HepG2 (cell line): ENCODE data around the gene LIPC. TPM values are rescaled to one million over a fixed set of nuclear protein-coding genes. Genes with fewer than 3 reads are reported as not detected.
A peak's percentile ranks its signal among the peaks of the same experiment; 100 is the strongest.

Source experiments
- ARNTL ChIP-seq: sonication (generic); formaldehyde crosslinking; IDR thresholded peaks from 2 replicates; pipeline ENCODE4 v1.4.0; 2020; ENCODE audit warnings: mild to moderate bottlenecking, missing genetic modification reagents
- ASH2L ChIP-seq: fragments of 300-600, 200-600 bp; sonication (generic); IDR thresholded peaks from 2 replicates; pipeline ENCODE4 v1.7.0; 2017; ENCODE audit warnings: low read depth, mild to moderate bottlenecking, moderate library complexity, mixed read lengths, low read length; ENCODE audit not compliant: insufficient read length
- ETV5 ChIP-seq: IDR thresholded peaks from 2 replicates; pipeline ENCODE4 v1.6.1; 2018; ENCODE audit warnings: missing biosample characterization, missing genetic modification reagents, inconsistent platforms, borderline replicate concordance
- HDAC1 ChIP-seq: sonication (generic); formaldehyde crosslinking; IDR thresholded peaks from 2 replicates; pipeline ENCODE4 v1.5.1; 2020; ENCODE audit warnings: mild to moderate bottlenecking, missing genetic modification reagents
- LRRFIP1 ChIP-seq: sonication (generic); formaldehyde crosslinking; conservative IDR thresholded peaks from 2 replicates; pipeline ENCODE4 v1.4.0; 2020; ENCODE audit warnings: missing genetic modification reagents
- NFKBIZ ChIP-seq: IDR thresholded peaks from 2 replicates; pipeline ENCODE4 v1.6.1; 2018; ENCODE audit warnings: missing genetic modification reagents, missing compliant biosample characterization
- PCBP2 ChIP-seq: fragments of 200-400 bp; formaldehyde crosslinking; optimal IDR thresholded peaks from 2 replicates; pipeline ENCODE3; 2018; ENCODE audit warnings: low read length, low read depth; ENCODE audit not compliant: poor library complexity, severe bottlenecking
- POGZ ChIP-seq: sonication (generic); formaldehyde crosslinking; IDR thresholded peaks from 2 replicates; pipeline ENCODE4 v1.4.0; 2020; ENCODE audit warnings: mild to moderate bottlenecking, missing genetic modification reagents
- SIN3B ChIP-seq: fragments of 150-350 bp; IDR thresholded peaks from 2 replicates; pipeline ENCODE4 v1.6.1; 2014; ENCODE audit warnings: low read length
- TAF1 ChIP-seq: sonication (generic); formaldehyde crosslinking; IDR thresholded peaks from 2 replicates; pipeline ENCODE4 v1.4.0; 2020; ENCODE audit warnings: missing genetic modification reagents
- ZC3H4 ChIP-seq: sonication (generic); formaldehyde crosslinking; IDR thresholded peaks from 2 replicates; pipeline ENCODE4 v1.4.0; 2020; ENCODE audit warnings: missing genetic modification reagents, borderline replicate concordance
- ZFX ChIP-seq: sonication (generic); formaldehyde crosslinking; IDR thresholded peaks from 2 replicates; pipeline ENCODE4 v1.4.0; 2020; ENCODE audit warnings: mild to moderate bottlenecking, low read depth, missing genetic modification reagents, moderate library complexity
- ZMAT5 ChIP-seq: sonication (generic); formaldehyde crosslinking; IDR thresholded peaks from 2 replicates; pipeline ENCODE4 v1.5.0; 2020; ENCODE audit warnings: mild to moderate bottlenecking, low read depth, missing genetic modification reagents, borderline replicate concordance
- ZNF160 ChIP-seq: sonication (generic); formaldehyde crosslinking; IDR thresholded peaks from 2 replicates; pipeline ENCODE4 v1.8.0; 2022; ENCODE audit warnings: mild to moderate bottlenecking, inconsistent platforms, missing genetic modification reagents
- ZNF234 ChIP-seq: sonication (generic); formaldehyde crosslinking; conservative IDR thresholded peaks from 2 replicates; pipeline ENCODE4 v1.5.1; 2020; ENCODE audit warnings: mild to moderate bottlenecking, missing genetic modification reagents
- ZNF33B ChIP-seq: sonication (generic); formaldehyde crosslinking; IDR thresholded peaks from 2 replicates; pipeline ENCODE4 v1.5.1; 2020; ENCODE audit warnings: mild to moderate bottlenecking, missing genetic modification reagents
- ZNF552 ChIP-seq: sonication (generic); formaldehyde crosslinking; IDR thresholded peaks from 2 replicates; pipeline ENCODE4 v1.9.0; 2022; ENCODE audit warnings: missing genetic modification reagents, mild to moderate bottlenecking, borderline replicate concordance
- ZNF709 ChIP-seq: sonication (generic); formaldehyde crosslinking; IDR thresholded peaks from 2 replicates; pipeline ENCODE4 v1.5.0; 2020; ENCODE audit warnings: mild to moderate bottlenecking, missing genetic modification reagents
- polyA plus RNA-seq, 8 experiments: library from polyadenylated mRNA; depleted of rRNA in 3 of 8; stranded (reverse) in 7 of 8; unstranded in 1 of 8; fragments of >200 nt; fragmentation: Illumina TruSeq in 4 of 8; extraction: Trizol in 4 of 8; gene quantifications; 2 replicates each; pipeline versions ENCODE4 v1.2.1 to v1.2.3, GENCODE V29; 2011 to 2016; ENCODE audit warnings: low read depth in 4 of 8, missing spikeins in 1 of 8, mixed read lengths in 1 of 8; ENCODE audit not compliant: insufficient read depth in 1 of 8
- total RNA-seq, 5 experiments: library from RNA; depleted of rRNA; stranded (reverse); fragments of >200 nt; fragmentation: Illumina TruSeq; extraction: Trizol; gene quantifications; 2 replicates each; pipeline ENCODE4 v1.2.3, GENCODE V29; 2016; ENCODE audit warnings: low read depth in 1 of 5
- TF ChIP-seq, protein P1 (sequence below): sonication (generic); formaldehyde crosslinking; IDR thresholded peaks from 2 replicates; pipeline ENCODE4 v1.5.0; 2020; ENCODE audit warnings: mild to moderate bottlenecking, missing genetic modification reagents
- TF ChIP-seq, protein P2 (sequence below): sonication (generic); formaldehyde crosslinking; IDR thresholded peaks from 2 replicates; pipeline ENCODE4 v1.4.0; 2020; ENCODE audit warnings: mild to moderate bottlenecking, missing genetic modification reagents
- TF ChIP-seq, protein P3 (sequence below): sonication (generic); formaldehyde crosslinking; IDR thresholded peaks from 2 replicates; pipeline ENCODE4 v1.5.0; 2020; ENCODE audit warnings: mild to moderate bottlenecking, missing genetic modification reagents

LIPC gene
- total and polyA plus RNA-seq, 2 of the 13 experiments (the other 11 are each of a cell fraction or from before 2014, with no cell fraction given): 26.0 to 38.0 TPM

DNA sequence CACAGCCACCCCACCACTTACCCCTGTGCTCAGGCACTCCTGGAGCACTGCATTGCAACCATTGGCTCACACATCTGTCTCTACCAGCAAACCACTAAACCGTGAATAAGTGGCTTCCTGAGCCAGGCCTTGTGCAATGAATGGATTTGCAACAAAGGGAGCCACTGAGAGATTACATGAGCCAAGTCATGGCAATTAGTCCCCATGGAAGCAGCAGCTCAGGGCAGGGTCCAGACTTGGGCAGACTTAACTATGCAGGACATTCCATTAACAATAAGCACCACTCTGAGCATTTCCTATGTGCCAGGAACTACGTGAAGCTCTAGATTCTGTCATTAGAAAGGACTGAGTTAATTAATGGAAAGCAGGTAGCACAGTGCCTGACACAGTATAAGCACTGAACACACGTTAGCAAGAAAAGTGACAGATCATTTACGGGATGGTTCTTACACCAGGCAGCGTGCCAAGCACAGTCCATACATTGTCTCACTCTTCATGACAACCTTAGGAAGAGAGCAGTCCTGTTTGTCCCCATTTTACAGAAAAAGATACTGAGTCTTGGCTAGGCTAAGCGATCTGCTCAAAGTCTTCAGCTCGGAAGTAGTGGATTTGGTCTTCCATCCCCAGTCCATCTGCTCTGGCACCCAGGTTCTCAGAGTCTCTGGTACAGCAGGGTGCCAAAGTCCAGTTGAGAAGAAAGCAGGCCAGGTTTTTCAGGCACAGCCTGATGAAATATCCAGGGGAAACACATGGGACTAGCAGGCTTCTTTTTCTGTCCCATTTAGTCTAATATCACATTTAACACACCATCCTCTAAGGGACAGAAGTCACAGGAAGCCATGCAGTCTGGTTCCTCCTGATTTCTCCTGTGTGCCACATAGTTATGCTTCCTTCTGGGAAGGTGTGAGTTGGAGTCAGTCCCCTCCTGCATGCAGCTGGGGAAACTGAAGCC is 44.1 kb downstream of the LIPC start (continued):
- TF ChIP-seq, protein P1, sequence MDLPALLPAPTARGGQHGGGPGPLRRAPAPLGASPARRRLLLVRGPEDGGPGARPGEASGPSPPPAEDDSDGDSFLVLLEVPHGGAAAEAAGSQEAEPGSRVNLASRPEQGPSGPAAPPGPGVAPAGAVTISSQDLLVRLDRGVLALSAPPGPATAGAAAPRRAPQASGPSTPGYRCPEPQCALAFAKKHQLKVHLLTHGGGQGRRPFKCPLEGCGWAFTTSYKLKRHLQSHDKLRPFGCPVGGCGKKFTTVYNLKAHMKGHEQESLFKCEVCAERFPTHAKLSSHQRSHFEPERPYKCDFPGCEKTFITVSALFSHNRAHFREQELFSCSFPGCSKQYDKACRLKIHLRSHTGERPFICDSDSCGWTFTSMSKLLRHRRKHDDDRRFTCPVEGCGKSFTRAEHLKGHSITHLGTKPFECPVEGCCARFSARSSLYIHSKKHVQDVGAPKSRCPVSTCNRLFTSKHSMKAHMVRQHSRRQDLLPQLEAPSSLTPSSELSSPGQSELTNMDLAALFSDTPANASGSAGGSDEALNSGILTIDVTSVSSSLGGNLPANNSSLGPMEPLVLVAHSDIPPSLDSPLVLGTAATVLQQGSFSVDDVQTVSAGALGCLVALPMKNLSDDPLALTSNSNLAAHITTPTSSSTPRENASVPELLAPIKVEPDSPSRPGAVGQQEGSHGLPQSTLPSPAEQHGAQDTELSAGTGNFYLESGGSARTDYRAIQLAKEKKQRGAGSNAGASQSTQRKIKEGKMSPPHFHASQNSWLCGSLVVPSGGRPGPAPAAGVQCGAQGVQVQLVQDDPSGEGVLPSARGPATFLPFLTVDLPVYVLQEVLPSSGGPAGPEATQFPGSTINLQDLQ: no peak
- TF ChIP-seq ZC3H4 (CRISPR knock-in tag): no peak
- TF ChIP-seq ZNF234 (CRISPR knock-in tag): no peak
- TF ChIP-seq POGZ (CRISPR knock-in tag): no peak
- peak; percentile 10; the same call in 1 of the 2 replicates for TF ChIP-seq TAF1 (CRISPR knock-in tag)
- peak; percentile 62; the same call in 1 of the 2 replicates for TF ChIP-seq HDAC1 (CRISPR knock-in tag)
- TF ChIP-seq ZNF709 (CRISPR knock-in tag): no peak
- no peak for TF ChIP-seq PCBP2
- no peak for TF ChIP-seq ASH2L
- no peak for TF ChIP-seq ZNF33B (CRISPR knock-in tag)
- TF ChIP-seq, protein P2, sequence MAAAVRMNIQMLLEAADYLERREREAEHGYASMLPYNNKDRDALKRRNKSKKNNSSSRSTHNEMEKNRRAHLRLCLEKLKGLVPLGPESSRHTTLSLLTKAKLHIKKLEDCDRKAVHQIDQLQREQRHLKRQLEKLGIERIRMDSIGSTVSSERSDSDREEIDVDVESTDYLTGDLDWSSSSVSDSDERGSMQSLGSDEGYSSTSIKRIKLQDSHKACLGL (CRISPR knock-in tag): no peak
- no peak for TF ChIP-seq ZNF552
- TF ChIP-seq ZFX: peak; percentile 33; the same call in 1 of the 2 replicates
- TF ChIP-seq SIN3B: no peak
- no peak for TF ChIP-seq ZMAT5 (CRISPR knock-in tag)
- peak; percentile 10; the same call in 1 of the 2 replicates for TF ChIP-seq ETV5 (CRISPR knock-in tag)
- TF ChIP-seq NFKBIZ (CRISPR knock-in tag): 0 out of 2 replicates have a peak, but pooled peaks have one; percentile 21
- TF ChIP-seq, protein P3, sequence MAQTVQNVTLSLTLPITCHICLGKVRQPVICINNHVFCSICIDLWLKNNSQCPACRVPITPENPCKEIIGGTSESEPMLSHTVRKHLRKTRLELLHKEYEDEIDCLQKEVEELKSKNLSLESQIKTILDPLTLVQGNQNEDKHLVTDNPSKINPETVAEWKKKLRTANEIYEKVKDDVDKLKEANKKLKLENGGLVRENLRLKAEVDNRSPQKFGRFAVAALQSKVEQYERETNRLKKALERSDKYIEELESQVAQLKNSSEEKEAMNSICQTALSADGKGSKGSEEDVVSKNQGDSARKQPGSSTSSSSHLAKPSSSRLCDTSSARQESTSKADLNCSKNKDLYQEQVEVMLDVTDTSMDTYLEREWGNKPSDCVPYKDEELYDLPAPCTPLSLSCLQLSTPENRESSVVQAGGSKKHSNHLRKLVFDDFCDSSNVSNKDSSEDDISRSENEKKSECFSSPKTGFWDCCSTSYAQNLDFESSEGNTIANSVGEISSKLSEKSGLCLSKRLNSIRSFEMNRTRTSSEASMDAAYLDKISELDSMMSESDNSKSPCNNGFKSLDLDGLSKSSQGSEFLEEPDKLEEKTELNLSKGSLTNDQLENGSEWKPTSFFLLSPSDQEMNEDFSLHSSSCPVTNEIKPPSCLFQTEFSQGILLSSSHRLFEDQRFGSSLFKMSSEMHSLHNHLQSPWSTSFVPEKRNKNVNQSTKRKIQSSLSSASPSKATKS (CRISPR knock-in tag): no peak
- no peak for TF ChIP-seq LRRFIP1 (CRISPR knock-in tag)
- TF ChIP-seq ZNF160 (CRISPR knock-in tag): no peak
- TF ChIP-seq ARNTL: no peak
